ENCODE measurements around the gene ACAD9.
"Not testable (repeated sequence)": the region's sequence is repeated elsewhere in the genome, so short reads cannot be mapped to it uniquely, and the experiment has no call there.

The ACAD9 gene

DNA sequence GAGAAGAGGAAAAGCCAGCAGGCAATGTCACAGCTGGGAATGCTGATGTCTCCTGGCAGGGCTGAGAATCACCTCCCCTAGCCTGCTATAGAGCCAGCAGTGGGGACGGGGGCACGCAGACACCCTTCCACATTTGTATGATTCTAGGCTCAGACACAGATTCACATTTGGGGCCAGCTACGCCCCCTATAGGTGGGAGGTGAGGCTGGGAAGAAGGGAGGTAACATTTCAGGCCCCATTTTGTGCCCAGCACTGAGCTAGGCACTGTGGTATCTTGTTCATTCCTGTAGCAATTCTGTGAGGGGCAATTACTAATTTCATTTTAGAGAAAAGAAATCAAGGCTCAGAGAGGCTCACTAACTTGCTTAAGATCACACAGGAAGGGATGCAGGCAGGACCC is 15.9 kb upstream of the ACAD9 start:
- no peak for FAIRE-seq

DNA sequence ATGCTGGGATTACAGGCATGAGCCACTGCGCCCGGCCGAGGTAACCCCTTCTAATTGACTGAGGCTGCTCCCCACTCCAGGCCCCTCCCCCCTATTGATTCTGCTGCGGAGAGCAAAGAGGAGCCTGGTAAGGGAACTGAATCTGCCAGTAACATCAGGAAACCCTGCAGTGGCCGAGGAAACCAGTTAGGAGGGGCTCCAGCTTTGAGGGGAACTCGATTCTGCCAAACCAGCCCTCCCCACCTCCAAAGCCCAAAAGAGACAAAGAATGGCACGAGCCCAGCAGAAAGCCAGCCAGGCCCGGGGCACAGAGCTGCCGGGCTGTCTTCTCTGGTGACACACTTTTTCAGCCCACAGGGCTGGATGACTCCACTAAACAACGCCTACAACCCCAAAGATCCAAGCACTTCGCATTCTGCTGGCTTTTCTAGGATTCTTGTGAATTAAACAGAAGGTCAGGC is 15.0 kb upstream of the ACAD9 start:
- FAIRE-seq: no peak

DNA sequence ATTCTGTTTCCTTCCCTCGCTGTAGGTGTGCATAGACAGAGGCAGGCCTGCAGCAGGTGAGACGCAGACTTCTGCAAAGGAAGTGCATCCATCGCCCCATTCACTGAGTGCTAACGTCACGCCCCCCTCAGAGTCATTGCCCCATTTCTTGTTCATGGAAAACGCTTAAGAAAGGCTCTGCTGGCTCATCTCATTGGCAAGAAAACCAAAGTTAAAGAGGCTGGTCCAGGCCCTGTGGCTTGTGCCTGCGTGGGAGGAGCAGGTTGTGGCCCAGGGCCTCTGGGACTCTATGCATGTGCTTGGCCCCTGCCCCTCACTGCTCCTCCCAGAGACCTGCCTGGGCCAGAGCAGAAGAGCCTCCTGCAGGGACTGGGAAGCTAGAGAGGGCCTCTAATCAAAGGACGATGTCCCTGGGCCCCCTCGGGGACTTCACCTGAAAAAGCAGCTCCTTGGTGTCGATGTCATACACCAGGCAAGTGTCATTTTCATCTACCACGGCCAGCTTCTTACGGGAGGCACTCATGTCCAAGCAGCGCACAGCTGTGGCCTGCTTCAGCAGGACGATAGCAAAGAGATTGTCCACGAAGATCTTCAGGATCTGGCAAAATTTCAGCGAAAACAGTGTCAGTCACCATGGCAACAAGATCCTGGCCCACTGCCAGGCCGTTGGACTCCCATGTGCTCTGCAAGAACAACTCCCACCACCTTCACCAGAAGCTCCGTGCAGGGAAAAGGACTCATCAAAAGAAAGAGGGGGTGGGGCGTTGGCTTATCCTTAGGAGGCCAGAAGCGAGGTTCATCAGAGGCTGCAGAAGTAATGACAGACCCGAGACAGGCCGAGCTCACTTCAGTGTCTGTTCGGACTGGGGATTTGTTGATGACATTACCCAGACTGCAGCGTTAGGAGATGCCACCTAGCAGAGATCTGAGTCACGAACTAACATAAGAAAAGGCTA is 14.3 kb upstream of the ACAD9 start:
- FAIRE-seq: not testable (repeated sequence)

DNA sequence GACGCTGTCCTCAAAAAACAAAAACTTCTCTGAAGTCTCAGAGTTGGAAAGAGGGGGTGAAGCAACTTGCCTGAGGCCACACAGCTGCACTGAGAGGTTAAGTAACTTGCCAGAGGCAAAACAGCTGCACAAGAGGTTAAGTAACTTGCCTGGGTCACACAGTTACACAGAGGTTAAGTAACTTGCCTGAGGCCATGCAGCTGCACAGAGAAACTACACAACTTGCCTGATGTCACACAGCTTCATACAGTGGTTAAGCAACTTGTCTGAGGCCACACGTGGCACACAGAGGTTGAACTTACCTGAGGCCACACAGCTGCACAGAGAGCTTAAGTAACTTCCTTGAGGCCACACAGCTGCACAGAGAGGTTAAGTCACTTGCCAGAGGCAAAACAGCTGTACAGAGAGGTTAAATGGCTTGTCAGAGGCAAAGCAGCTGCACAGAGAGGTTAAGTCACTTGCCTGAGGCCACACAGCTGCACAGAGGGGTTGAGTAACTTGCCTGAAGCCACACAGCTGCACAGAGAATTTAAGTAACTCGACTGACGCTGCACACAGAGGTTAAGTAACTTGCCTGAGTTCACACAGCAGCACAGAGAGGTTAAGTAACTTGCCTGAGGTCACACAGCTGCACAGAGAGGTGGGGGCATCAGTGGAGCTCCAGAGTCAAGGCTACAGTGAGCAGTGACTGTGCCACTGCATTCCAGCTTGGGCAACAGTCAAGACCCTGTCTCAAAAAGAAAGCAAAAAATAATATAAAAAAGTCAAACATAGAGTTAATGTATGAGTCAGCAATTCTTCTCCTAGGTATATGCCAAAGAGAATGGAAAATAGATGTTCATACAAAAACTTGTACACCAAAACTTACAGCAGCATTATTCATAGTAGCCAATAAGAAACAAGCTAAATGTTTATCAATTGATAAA is 12.0 kb upstream of the ACAD9 start:
- no peak for FAIRE-seq

DNA sequence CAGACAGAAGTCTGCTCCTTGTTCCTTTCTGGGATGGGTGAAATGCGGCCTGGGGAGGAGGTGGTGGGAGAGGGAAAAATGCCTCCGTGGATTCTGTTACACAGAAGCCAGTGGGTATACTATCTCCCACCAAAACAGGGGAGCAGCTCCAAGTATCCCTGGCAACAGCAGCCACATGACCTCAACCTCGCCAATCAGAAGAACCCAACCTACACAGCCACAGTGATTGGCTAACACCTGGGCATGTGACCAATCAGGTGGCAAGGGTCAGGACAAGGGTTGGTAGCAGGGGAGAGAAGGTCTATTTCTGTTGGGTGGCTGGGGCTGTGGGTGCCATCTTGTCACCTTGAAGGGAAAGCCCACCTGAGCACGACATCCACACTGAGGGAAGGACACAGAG is 9.1 kb upstream of the ACAD9 start:
- no peak for FAIRE-seq

DNA sequence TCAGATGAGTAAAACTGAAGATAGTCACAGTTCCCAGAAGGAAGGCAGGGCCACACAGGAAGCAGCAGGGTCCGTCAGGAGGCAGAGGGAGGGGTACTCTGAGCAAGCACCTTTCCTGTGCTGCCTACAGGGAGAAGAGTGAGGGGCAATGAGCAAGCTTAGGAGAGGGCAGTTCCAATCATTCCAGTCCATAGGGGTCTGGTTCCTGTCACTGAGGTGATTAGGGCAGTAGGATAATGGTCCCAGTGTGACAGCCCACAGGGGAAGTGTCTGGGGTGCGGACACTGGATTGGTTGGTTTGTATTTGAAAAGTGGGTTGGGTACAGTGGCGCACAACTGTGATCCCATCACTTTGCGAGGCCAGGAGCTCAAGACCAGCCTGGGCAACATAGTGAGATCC is 7.1 kb upstream of the ACAD9 start:
- no peak for FAIRE-seq

DNA sequence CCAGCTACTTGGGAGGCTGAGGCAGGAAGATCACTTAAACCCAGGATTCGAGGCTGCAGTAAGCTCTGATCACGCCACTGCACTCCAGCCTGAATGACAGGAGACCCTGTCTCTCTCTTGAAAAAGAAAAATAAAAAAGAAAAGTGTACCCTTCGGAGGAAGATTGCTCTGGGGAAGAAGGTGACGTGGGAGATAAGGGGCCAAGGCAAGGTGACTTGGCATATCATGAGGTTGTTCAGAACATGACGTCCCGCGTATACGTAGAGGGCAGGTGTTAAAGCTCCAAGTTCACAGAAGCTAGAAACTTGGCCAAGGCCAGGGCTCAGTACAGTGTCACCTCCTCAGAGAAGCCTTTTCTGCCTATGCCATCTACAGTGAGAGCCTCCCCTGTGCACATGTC is 6.7 kb upstream of the ACAD9 start:
- no peak for FAIRE-seq

DNA sequence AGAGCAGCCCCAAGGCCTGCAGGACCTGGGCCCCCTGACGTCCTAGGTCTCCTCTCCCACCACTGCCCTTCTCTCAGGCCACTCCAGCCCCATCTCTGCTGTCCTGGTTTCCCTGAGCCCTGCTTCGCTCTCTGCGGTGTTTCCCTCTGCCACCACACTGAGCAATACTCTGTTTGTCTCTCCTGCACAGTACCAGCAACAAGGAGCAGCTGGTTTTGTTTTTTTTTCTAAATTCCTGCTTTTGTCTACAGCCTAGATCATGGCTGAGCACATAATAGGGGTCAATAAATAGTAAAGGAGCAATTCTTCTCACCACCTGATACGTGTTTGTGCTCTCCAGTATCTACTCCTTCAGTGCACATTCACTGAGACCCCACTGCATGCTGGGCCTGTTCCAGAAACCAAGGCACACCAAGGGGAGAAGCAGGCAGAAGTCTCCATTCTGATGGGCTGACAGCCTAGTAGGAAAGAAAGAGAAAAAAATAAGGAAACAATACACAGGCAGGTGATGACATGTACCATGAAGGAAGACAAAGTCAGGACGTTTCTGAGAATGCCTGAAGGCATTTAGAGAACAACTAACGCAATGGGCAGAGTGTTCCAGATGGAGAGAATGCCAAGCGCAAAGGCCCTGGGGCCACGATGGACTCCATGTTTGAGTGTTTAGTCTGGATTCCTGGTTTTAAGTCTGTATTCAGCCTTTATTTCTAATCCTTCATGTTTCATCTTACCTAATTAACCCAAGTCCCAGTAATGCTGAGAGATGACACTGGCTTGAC is 6.0 kb upstream of the ACAD9 start:
- FAIRE-seq: no peak

DNA sequence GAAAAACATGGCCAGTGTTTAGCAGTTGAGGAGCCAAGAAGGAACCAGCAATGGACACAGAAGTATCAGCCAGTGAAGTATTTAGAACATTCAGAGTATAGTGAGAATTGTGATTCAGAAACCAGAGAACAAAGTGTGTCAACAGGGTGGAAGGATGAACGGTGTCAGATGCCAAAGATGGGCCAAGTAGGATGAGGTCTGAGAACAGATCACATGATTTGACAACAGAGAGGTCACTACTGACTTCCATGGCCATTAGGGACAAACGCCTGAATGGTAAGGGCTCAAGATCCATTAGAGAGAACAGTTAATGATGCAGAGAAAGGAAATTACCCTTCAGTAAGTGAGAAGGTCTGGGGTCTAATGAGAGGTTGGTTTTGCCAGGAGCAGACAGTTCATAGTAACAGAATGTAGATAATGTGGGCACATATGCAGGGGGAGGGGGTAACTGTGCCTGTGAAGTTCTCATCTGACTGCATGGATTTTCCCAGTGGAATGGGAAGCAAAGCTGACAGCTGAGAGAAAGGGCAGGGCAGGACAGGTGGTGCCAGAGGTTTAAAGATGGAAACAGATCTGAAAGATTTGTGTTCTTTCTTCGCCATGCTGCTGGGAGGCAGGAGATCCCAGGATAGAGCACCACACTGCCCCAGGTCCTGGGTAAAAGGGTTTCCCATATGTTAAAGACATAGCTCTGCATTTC is 4.8 kb upstream of the ACAD9 start:
- FAIRE-seq: no peak

DNA sequence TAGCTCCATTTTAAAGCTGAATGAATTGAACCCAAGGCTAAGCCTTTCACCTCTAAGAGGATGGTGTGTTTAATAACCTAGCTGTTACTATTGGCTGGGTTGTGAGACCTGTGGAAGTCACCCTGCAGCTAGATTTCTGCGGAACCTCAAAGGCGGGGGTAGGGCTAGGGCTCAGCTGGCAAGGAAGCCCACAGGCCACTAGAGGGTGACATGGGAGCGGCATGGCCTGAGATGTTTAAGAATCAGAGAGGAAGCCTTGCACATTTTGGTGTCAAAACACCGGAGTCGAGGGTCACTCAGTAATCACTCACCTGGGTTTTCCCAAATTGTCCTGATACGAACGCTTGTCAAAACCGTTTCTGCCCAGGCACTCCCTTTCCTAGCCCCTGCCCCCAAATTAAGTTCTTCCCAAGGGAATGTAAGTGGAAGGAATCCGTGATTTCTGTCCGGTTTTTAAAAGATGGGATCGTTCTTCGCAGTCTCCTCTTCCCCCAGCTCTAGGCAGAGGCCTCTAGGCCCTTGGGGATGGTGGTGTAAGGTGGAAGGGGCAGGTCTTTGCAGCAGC is 3.8 kb upstream of the ACAD9 start:
- no peak for FAIRE-seq

DNA sequence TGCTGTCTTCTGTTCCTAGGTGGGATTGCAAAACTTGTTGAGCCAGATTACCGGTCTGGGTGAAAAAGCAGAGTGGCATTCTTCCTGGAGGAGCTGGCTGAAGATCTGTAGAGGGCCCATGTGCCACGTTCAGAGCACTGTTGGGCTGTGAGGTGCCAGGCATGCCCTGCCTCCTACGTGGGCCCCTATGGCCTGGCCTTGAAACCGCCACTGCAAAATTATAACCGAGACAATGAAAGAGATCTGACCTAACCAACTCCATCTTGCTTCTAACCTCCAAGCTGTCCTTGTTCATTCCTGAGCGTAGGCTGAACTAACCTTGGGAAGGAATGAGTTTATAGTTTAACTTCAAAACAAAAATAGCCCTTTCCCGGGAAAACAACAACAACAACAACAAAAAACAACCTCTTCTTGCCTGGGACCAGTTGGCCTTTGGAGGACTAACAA is 1.4 kb upstream of the ACAD9 start:
- no peak for FAIRE-seq

DNA sequence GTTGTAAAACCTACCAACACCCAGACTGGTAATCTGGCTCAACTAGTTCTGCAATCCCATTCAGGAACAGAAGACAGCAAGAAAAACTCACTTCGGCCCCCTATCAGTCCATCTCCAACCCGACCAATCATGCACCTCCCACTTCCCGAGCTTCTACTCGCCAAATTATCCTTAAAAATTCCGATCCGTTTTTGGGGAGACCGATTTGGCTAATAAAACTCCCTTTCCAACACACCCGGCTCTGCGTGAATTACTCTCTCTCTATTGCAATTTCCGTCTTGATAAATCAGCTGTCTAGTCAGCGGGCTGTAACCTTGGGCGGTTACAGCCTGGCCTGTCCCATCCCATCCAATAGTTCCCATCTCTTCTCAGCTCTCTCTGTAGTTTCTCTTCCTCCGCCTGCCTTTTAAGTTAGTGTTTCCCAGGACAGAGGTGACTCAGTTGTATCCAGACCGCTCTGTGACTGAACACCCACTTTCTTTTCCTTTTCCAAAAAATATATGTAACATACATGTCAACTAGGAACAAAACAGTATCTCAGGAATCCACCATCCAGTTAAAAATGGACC is 780 bp upstream of the ACAD9 start:
- no peak for FAIRE-seq

DNA sequence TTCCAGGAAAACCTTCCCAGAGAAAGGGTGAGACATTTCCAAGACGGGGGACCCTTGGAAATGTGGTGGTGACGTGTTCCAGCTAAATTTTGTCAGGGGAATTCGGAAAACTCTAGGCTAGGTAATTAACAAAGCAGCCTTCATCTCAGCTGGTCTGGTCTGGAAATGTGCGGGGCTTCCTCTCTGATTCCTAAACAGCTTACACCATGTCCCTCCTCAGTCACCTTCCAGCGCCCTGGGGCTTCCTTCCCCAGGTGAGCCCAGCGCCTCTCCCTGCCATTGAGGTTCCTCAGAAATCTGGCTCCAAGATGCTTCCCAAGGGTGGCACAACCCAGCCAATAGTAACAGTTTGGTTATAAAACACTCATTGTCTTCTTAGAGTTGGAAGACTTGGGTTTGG is 571 bp downstream of the ACAD9 start:
- FAIRE-seq: no peak

DNA sequence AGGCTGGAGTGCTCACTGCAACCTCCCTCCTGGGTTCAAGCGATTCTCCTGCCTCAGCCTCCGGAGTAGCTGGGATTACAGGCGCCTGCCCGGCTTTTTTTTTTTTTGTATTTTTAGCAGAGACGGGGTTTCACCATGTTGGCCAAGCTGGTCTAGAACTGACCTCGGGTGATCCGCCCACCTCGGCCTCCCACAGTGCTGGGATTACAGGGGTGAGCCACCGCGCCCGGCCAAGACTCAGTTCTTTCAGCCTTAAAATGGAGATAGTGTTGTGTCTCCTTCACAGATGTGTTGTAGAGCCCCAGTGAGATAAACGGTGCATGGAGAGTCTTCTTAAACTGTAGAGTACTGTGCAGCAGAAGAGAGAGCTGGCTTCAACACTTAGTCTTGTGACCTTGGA is 1.0 kb downstream of the ACAD9 start:
- FAIRE-seq: not testable (repeated sequence)

DNA sequence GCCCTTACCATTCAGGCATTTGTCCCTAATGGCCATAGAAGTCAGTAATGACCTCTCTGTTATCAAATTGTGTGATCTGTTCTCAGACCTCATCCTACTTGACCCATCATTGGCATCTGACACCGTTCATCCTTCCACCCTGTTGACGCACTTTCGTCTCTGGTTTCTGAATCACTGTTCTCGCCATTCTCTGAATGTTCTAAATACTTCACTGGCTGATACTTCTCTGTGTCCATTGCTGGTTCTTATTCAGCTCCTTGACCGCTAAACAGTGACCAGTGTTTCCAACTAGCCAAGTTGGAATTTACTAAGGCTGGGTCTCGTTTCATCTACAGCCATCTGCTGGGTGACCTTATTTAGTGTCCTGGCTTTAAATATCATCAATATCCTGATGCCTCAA is 2.2 kb downstream of the ACAD9 start:
- no peak for FAIRE-seq

DNA sequence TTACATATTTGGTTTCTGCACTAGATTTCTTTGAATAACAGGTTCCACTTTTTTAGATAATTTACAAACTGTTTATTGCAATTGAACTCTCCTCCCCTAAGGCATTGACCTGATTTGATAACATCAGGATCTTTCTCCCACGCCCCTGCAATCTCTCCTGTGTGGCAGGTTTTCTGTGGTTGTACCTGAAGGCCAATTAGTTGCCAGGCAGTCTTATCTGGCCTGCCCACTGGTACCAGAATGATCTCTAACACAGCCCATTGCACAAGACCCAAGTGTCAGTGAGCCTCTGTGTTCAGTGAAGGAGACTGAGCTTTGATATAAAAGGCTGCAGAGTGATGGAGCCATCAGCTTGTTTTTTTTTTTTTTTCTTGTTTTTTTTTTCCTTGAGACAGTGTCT is 3.3 kb downstream of the ACAD9 start:
- FAIRE-seq: no peak

DNA sequence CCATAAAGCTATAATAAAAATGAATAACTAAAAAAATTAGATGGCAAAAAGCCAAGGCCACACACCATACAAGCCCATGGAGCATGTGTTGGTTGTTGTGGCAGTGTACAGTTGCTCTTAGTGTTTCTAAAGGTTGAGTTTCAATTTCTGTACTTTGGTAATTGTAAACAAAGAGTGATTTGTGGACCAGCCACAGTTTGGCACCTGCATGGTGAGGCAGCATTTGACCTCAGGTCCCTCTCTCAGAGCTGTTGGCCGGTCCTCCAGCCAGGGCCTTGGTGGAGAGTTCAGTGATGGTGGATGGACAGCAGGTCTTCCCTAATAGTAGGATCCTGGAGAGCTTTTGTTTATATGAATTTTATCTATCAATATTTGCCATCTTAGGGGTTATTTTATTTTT is 5.6 kb downstream of the ACAD9 start:
- no peak for FAIRE-seq

DNA sequence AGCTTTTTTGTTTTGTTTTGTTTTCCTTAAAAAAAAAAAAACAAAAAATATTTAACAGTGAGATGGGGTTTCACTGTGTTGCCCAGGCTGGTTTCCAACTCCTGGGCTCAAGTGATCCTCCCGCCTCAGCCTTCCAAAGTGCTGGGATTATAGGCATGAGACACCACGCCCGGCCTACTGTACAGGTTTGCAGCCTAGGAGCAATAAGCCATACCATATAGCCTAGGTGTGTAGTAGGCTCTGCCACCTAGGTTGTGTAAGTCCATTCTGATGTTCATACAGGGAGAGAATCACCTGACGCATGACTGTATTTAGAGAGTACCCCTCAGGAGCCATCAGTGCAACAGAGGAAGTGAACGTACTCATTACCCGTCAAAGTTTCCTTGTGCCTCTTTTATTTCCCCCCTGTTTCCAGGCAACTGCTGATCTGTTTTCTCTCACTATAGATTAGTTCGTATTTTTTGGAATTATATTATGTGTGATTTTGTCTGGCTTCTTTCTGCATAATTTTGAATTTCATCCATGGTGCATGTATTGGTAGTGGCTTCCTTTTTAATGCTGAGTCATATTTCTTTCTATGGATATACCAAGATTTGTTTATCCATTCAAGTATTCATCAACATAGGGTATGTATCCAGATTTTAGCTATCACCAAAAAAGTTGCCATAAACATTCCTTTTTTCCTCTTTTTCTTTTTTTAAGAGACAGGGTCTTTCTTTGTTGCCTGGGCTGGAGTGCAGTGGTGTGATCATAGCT is 9.9 kb downstream of the ACAD9 start:
- FAIRE-seq: no peak

DNA sequence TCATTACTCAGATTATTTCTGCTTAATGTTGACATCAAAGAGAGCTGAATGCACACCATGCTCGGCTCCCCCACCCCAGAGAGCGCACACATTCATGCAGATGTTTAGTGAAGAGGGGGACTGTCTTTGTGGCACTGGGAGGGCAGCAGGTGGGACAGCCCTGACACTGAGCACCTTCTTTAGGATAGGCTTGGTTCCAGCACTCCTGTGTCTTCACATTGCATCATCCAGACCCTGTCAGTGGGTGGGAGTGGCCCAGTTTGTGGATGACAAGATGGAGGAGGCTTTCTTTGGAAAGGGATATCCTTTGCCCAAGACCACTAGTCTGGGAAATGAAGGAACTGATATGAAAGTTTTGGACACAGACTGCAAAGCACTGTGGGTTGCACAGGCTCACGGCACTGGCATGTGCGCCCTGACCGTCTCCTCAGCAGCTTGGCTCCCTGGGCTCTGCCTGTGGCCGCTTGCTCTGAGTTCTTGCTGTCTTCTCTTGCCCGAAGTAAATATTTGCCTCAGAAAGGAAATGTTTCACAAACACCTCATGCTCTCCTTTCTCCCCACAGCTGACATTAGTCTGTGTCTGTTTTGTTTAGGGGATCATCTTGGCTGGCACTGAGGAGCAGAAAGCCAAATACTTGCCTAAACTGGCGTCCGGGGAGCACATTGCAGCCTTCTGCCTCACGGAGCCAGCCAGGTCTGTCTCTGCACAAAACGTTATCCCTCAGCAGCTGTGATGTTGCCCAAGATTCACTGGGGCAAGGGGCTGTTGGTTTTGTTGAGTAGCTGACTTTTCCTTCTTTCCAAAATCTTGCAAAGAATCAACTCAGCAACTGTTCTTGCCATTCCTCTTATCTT is 16.6 kb downstream of the ACAD9 start:
- FAIRE-seq: no peak

DNA sequence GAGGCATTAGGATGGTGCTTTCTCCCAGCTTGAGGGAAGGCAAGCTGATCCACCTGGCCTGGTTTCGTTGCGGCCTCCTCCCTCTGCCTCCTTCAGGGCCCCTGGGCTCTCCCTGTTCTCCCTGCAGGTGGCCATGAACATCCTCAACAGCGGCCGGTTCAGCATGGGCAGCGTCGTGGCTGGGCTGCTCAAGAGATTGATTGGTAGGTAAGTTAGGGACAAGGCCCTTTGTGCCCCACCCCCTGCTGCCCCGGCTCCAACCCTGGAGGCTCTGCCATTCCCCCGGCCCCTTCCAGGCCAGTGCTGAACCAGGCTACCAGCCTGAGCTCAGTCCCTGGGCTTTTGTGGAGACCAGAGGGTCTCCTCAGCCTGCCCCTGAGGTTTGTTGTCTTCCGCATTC is 23.0 kb downstream of the ACAD9 start:
- no peak for FAIRE-seq

Data from islet of Langerhans (tissue), 1 donor.